ENCODE results near the gene ARHGAP26.

The ARHGAP26 gene

GRCh38 chr5:143131972-143132371, 361.8 kb downstream of the ARHGAP26 start:
- no peak overlapping the region for H3K4me3 ChIP-seq (ENCODE audit: low read depth, low read length)

GRCh38 chr5:143132739-143133138, 362.6 kb downstream of the ARHGAP26 start:
- H3K4me3 ChIP-seq (ENCODE audit: low read depth, low read length), result no peak overlapping the region
- TF ChIP-seq CTCF (IDR thresholded peaks at IDR 0.05; ENCODE audit: borderline replicate concordance, insufficient read depth, low read depth, low read length), result no peak

More at GRCh38 chr5:143131972-143132371, 361.8 kb downstream of the ARHGAP26 start:
- TF ChIP-seq CTCF (IDR thresholded peaks at IDR 0.05; ENCODE audit: borderline replicate concordance, insufficient read depth, low read depth, low read length), result no peak

- no peak overlapping the region for H3K4me3 ChIP-seq (ENCODE audit: low read depth, low read length)
- TF ChIP-seq CTCF (IDR thresholded peaks at IDR 0.05; ENCODE audit: borderline replicate concordance, insufficient read depth, low read depth, low read length), result no peak
Measured at GRCh38 chr5:143133721-143134120, 363.5 kb downstream of the ARHGAP26 start.

- H3K4me3 ChIP-seq (ENCODE audit: low read depth, low read length), result no peak overlapping the region
- TF ChIP-seq CTCF (IDR thresholded peaks at IDR 0.05; ENCODE audit: borderline replicate concordance, insufficient read depth, low read depth, low read length), result no peak
Measured at GRCh38 chr5:143134269-143134668, 364.1 kb downstream of the ARHGAP26 start.

GRCh38 chr5:143134900-143135299, 364.7 kb downstream of the ARHGAP26 start:
- H3K4me3 ChIP-seq (ENCODE audit: low read depth, low read length), result no peak overlapping the region
- TF ChIP-seq CTCF (IDR thresholded peaks at IDR 0.05; ENCODE audit: borderline replicate concordance, insufficient read depth, low read depth, low read length), result no peak

GRCh38 chr5:143135832-143136551, 365.8 kb downstream of the ARHGAP26 start:
- TF ChIP-seq CTCF (IDR thresholded peaks at IDR 0.05; ENCODE audit: borderline replicate concordance, insufficient read depth, low read depth, low read length), result no peak
- no peak overlapping the region for H3K4me3 ChIP-seq (ENCODE audit: low read depth, low read length)

- no peak overlapping the region for H3K4me3 ChIP-seq (ENCODE audit: low read depth, low read length)
- no peak for TF ChIP-seq CTCF (IDR thresholded peaks at IDR 0.05; ENCODE audit: borderline replicate concordance, insufficient read depth, low read depth, low read length)
Measured at GRCh38 chr5:143138839-143139238, 368.7 kb downstream of the ARHGAP26 start.
